Astrocyte (in vitro differentiated cells and primary cell): Measurements from ENCODE around the gene ADNP. TPM values are rescaled to one million over a fixed set of nuclear protein-coding genes. Genes with fewer than 3 reads are reported as not detected.

Experiments
- DNase-seq: peaks from one replicate; pipeline ENCODE4 v3.0.0-alpha.2; 2010; ENCODE audit warnings: low read depth
- FAIRE-seq: peaks from 2 replicates; lab custom pipeline; 2011; peaks lifted over from hg19 to GRCh38; lab: Jason Lieb, UNC
- H2AFZ ChIP-seq: 2 replicates; pipeline ENCODE4 v1.6.0; 2012; ENCODE audit warnings: low read depth, low read length, inconsistent platforms
- H3K27ac ChIP-seq: 2 replicates; pipeline ENCODE4 v1.5.1; 2011; ENCODE audit warnings: low read depth, low read length, inconsistent platforms
- H3K27me3 ChIP-seq: 2 replicates; pipeline ENCODE4 v1.6.0; 2011; ENCODE audit warnings: low read length, inconsistent platforms; ENCODE audit not compliant: insufficient read depth
- H3K36me3 ChIP-seq: 2 replicates; pipeline ENCODE4 v1.5.1; 2011; ENCODE audit warnings: low read length, inconsistent platforms; ENCODE audit not compliant: insufficient read depth
- H3K4me1 ChIP-seq: 2 replicates; pipeline ENCODE4 v1.5.1; 2011; ENCODE audit warnings: low read length, inconsistent platforms; ENCODE audit not compliant: insufficient read depth
- H3K4me2 ChIP-seq: 2 replicates; pipeline ENCODE4 v1.6.0; 2012; ENCODE audit warnings: low read length, inconsistent platforms
- H3K4me3 ChIP-seq: 2 replicates; pipeline ENCODE4 v1.5.1; 2011; ENCODE audit warnings: low read depth, mild to moderate bottlenecking, low read length, inconsistent platforms; ENCODE audit not compliant: insufficient read depth
- H3K79me2 ChIP-seq: 2 replicates; pipeline ENCODE4 v1.6.0; 2012; ENCODE audit warnings: mild to moderate bottlenecking, low read length, inconsistent platforms; ENCODE audit not compliant: insufficient read depth
- H3K9ac ChIP-seq: 2 replicates; pipeline ENCODE4 v1.6.0; 2012; ENCODE audit warnings: mild to moderate bottlenecking, low read length, inconsistent platforms
- H3K9me3 ChIP-seq: 2 replicates; pipeline ENCODE4 v1.5.1; 2012; ENCODE audit warnings: low read depth, mild to moderate bottlenecking, low read length, inconsistent platforms; ENCODE audit not compliant: insufficient read depth
- H4K20me1 ChIP-seq: 2 replicates; pipeline ENCODE4 v1.6.0; 2012; ENCODE audit warnings: low read length, inconsistent platforms; ENCODE audit not compliant: insufficient read depth
- H3K27ac Mint-ChIP-seq: one replicate; pipeline ENCODE4 v1.8.0; 2021; ENCODE audit warnings: mild to moderate bottlenecking, mixed read lengths; ENCODE audit not compliant: unreplicated experiment
- H3K27me3 Mint-ChIP-seq: one replicate; pipeline ENCODE4 v1.8.0; 2021; ENCODE audit warnings: low read depth, mixed read lengths; ENCODE audit not compliant: unreplicated experiment
- H3K36me3 Mint-ChIP-seq: one replicate; pipeline ENCODE4 v1.8.0; 2021; ENCODE audit warnings: low read depth, mixed read lengths; ENCODE audit not compliant: unreplicated experiment
- H3K4me1 Mint-ChIP-seq: one replicate; pipeline ENCODE4 v1.8.0; 2021; ENCODE audit warnings: low read depth, mixed read lengths; ENCODE audit not compliant: unreplicated experiment
- H3K4me3 Mint-ChIP-seq: one replicate; pipeline ENCODE4 v1.8.0; 2021; ENCODE audit warnings: mild to moderate bottlenecking, moderate library complexity, mixed read lengths; ENCODE audit not compliant: unreplicated experiment
- H3K9me3 Mint-ChIP-seq: one replicate; pipeline ENCODE4 v1.8.0; 2021; ENCODE audit warnings: mild to moderate bottlenecking, mixed read lengths; ENCODE audit not compliant: unreplicated experiment
- EZH2 ChIP-seq: IDR thresholded peaks from 2 replicates; pipeline ENCODE4 v1.6.1; 2012; ENCODE audit warnings: mild to moderate bottlenecking, low read length, inconsistent platforms; ENCODE audit not compliant: insufficient read depth
- total RNA-seq: library from RNA; stranded (reverse); gene quantifications from 2 replicates; pipeline ENCODE4 v1.2.1, GENCODE V29; 2021
- TF ChIP-seq, protein P1 (sequence below): IDR thresholded peaks from 2 replicates; pipeline ENCODE4 v1.5.1; 2011; ENCODE audit warnings: low read depth, mild to moderate bottlenecking, inconsistent platforms, low read length, moderate library complexity; ENCODE audit not compliant: insufficient read depth

ADNP gene
- total RNA-seq, 1 donor from 2014 or later, result 72.1 TPM

DNA sequence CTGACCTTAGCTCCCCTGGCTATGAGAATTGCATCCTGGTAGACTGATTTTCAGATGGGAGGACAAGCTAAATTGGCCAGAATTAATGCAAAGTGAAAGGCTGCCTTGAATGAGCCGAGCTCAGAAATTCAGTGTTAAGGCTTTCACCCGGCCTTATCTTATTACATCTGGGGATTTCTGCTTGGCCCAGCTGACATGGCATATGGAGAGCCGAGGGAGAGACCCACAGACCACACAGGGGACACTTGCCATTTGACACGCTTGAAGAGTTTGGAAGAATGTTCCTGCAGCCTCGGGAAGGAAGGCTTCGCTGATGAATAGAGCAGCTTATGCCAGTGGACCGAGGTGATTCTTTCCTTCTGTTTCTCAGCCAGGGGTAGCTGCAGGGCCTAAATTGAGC is 36.3 kb upstream of the ADNP start:
- H3K9me3 ChIP-seq, result no peaks in the 10 kb centered on the region
- H3K36me3 Mint-ChIP-seq, result no peaks in the 10 kb centered on the region
- peak overlapping the region; percentile 49 for H3K4me2 ChIP-seq
- H2AFZ ChIP-seq, result peak overlapping the region; percentile 23
- no peak overlapping the region for H3K4me3 Mint-ChIP-seq
- no peak overlapping the region for H3K9ac ChIP-seq
- no peak overlapping the region for H3K27ac ChIP-seq
- no peak for TF ChIP-seq EZH2
- TF ChIP-seq, protein P1, sequence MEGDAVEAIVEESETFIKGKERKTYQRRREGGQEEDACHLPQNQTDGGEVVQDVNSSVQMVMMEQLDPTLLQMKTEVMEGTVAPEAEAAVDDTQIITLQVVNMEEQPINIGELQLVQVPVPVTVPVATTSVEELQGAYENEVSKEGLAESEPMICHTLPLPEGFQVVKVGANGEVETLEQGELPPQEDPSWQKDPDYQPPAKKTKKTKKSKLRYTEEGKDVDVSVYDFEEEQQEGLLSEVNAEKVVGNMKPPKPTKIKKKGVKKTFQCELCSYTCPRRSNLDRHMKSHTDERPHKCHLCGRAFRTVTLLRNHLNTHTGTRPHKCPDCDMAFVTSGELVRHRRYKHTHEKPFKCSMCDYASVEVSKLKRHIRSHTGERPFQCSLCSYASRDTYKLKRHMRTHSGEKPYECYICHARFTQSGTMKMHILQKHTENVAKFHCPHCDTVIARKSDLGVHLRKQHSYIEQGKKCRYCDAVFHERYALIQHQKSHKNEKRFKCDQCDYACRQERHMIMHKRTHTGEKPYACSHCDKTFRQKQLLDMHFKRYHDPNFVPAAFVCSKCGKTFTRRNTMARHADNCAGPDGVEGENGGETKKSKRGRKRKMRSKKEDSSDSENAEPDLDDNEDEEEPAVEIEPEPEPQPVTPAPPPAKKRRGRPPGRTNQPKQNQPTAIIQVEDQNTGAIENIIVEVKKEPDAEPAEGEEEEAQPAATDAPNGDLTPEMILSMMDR, result no peak
- H3K27me3 Mint-ChIP-seq, result peaks cover 10% of the 10 kb centered on the region
- no peak overlapping the region for H3K27ac Mint-ChIP-seq
- H3K4me1 ChIP-seq, result no peaks in the 10 kb centered on the region
- DNase-seq, result peak; percentile 28
- H3K79me2 ChIP-seq, result no peaks in the 10 kb centered on the region
- no peaks in the 10 kb centered on the region for H3K36me3 ChIP-seq
- no peaks in the 10 kb centered on the region for H4K20me1 ChIP-seq
- H3K9me3 Mint-ChIP-seq, result peaks cover 5% of the 10 kb centered on the region
- no peaks in the 10 kb centered on the region for H3K4me1 Mint-ChIP-seq
- peaks cover 5% of the 10 kb centered on the region for H3K27me3 ChIP-seq
- H3K4me3 ChIP-seq, result no peak overlapping the region
- no peak for FAIRE-seq

DNA sequence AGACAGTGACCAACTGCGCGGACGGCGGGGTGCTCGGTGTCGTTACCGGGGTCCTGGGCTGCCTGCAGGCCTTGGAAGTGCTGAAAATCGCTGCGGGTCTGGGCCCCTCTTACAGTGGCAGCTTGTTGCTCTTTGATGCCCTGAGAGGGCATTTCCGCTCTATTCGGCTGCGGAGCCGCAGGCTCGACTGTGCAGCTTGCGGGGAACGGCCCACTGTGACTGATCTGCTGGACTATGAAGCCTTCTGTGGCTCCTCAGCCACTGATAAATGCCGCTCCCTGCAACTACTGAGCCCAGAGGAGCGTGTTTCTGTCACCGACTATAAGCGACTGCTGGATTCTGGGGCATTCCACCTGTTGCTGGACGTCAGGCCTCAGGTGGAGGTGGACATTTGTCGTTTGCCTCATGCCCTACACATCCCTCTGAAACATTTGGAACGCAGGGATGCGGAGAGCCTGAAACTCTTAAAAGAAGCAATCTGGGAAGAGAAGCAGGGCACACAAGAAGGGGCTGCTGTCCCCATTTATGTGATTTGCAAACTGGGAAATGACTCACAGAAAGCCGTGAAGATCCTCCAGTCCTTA is 28.4 kb upstream of the ADNP start:
- no peaks in the 10 kb centered on the region for H3K27me3 Mint-ChIP-seq
- Histone ChIP-seq H3K36me3 (peaks cover 4% of the 10 kb centered on the region), H3K9ac (peak overlapping the region; percentile 98), H3K27me3 (no peaks in the 10 kb centered on the region), H4K20me1 (peaks cover 39% of the 10 kb centered on the region), H3K4me2 (peak overlapping the region; percentile 93), H3K9me3 (no peaks in the 10 kb centered on the region), H3K4me1 (peaks cover 22% of the 10 kb centered on the region), H3K79me2 (peaks cover 76% of the 10 kb centered on the region), H2AFZ (no peak overlapping the region), H3K27ac (peak overlapping the region; percentile 99), H3K4me3 (peak overlapping the region; percentile 89)
- H3K4me3 Mint-ChIP-seq, result peak overlapping the region; percentile 94
- TF ChIP-seq, protein P1, result no peak
- TF ChIP-seq EZH2, result no peak
- DNase-seq (no peak), FAIRE-seq (no peak)
- peaks cover 4% of the 10 kb centered on the region for H3K36me3 Mint-ChIP-seq
- peaks cover 26% of the 10 kb centered on the region for H3K4me1 Mint-ChIP-seq
- H3K9me3 Mint-ChIP-seq, result peaks cover 1% of the 10 kb centered on the region
- H3K27ac Mint-ChIP-seq, result peak overlapping the region; percentile 99
